BLaER1 (cell line): ENCODE measurements around the gene SEPTIN5.

Experiments
- H3K27ac ChIP-seq: shearing (Covaris generic); formaldehyde crosslinking; 2 replicates; pipeline ENCODE4 v1.8.1; 2022
- H3K27me3 ChIP-seq: shearing (Covaris generic); formaldehyde crosslinking; 2 replicates; pipeline ENCODE4 v1.8.1; 2022
- H3K36me3 ChIP-seq: shearing (Covaris generic); formaldehyde crosslinking; 2 replicates; pipeline ENCODE4 v1.8.1; 2022
- H3K4me1 ChIP-seq: shearing (Covaris generic); formaldehyde crosslinking; 2 replicates; pipeline ENCODE4 v1.8.1; 2022
- H3K4me2 ChIP-seq: shearing (Covaris generic); formaldehyde crosslinking; 2 replicates; pipeline ENCODE4 v1.8.1; 2022
- H3K4me3 ChIP-seq: shearing (Covaris generic); formaldehyde crosslinking; 2 replicates; pipeline ENCODE4 v1.8.1; 2022
- H3K9ac ChIP-seq: shearing (Covaris generic); formaldehyde crosslinking; 2 replicates; pipeline ENCODE4 v1.8.1; 2022
- H3K9me3 ChIP-seq: shearing (Covaris generic); formaldehyde crosslinking; 2 replicates; pipeline ENCODE4 v1.8.1; 2022
- H4K20me1 ChIP-seq: shearing (Covaris generic); formaldehyde crosslinking; 2 replicates; pipeline ENCODE4 v1.8.1; 2022
- Cebpa-rat ChIP-seq: shearing (Covaris generic); IDR thresholded peaks from 2 replicates; pipeline ENCODE4 v1.8.1; 2022

Gene SEPTIN5

DNA sequence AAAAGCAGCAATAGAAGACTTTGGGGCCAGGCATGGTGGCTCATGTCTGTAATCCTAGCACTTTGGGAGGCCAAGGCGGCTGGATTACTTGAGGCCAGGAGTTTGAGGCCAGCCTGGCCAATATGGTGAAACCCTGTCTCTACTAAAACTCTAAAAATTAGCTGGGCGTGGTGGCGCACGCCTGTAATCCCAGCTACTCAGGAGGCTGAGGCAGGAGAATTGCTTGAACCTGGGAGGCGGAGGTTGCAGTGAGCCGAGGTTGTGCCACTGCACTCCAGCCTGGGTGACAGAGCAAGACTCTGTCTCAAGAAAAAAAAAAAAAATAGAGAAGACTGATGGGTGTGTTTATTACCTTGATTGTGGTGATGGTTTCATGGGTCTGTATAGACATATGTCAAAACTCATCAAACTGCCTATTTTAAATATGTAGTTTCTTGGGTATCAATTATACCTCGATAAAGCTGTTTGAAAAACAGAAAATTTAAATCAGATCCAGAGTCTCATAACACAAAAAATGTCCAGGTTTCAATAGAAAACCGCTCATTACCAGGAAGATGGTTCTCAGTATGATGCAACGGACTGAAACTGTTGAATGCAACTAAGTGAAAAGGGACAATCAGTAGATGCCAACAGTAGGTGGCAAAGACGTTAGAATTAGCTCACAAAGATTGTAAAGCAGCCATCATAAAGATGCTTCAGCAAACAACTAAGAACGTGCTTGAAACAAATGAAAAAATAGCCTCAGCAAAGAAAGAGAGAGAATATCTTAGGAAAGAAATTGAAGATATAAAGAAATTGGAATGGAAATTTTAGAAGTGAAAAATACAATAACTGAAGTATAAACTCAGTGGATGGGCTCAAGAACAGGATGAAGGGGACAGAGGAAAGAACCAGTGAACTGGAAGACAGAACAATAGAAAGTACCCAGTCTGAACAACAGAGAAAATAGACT, 33.1 kb upstream of the SEPTIN5 start:
- no peaks in the 10 kb centered on the region for H3K4me1 ChIP-seq
- H3K27ac ChIP-seq: no peak overlapping the region
- no peaks in the 10 kb centered on the region for H3K36me3 ChIP-seq
- H3K4me3 ChIP-seq: no peak overlapping the region
- no peaks in the 10 kb centered on the region for H3K27me3 ChIP-seq
- peaks cover 9% of the 10 kb centered on the region for H3K9me3 ChIP-seq
- no peak overlapping the region for H3K4me2 ChIP-seq
- TF ChIP-seq Cebpa-rat: no peak
- no peaks in the 10 kb centered on the region for H4K20me1 ChIP-seq
- no peak overlapping the region for H3K9ac ChIP-seq

DNA sequence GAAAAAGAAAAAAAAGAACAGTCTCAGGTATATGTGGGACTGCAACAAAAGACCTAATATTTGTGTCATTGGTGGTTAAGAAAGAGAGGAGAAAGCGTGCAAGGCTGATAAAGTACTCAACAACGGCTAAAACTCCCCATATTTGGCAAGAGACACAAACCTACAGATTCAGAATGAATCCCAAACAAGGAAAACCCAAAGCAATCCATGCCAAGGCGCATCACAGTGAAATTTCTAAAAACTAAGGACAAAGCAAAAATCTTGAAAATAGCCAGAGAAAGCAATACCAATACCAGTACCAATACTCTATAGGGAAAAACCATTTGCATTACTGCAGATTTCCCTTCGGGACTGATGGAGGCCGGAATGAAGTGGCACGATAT, 32.4 kb upstream of the SEPTIN5 start:
- Histone ChIP-seq H3K27ac (no peak overlapping the region), H3K9ac (no peak overlapping the region), H3K9me3 (peaks cover 9% of the 10 kb centered on the region), H3K4me2 (no peak overlapping the region), H3K4me1 (no peaks in the 10 kb centered on the region), H4K20me1 (no peaks in the 10 kb centered on the region), H3K36me3 (no peaks in the 10 kb centered on the region), H3K27me3 (no peaks in the 10 kb centered on the region), H3K4me3 (no peak overlapping the region)
- TF ChIP-seq Cebpa-rat: no peak

- no peak for TF ChIP-seq Cebpa-rat
- peaks cover 9% of the 10 kb centered on the region for H3K9me3 ChIP-seq
- H3K27me3 ChIP-seq: no peaks in the 10 kb centered on the region
Observed at GRCh38 chr22:19686946-19687345, 27.4 kb upstream of the SEPTIN5 start.

DNA sequence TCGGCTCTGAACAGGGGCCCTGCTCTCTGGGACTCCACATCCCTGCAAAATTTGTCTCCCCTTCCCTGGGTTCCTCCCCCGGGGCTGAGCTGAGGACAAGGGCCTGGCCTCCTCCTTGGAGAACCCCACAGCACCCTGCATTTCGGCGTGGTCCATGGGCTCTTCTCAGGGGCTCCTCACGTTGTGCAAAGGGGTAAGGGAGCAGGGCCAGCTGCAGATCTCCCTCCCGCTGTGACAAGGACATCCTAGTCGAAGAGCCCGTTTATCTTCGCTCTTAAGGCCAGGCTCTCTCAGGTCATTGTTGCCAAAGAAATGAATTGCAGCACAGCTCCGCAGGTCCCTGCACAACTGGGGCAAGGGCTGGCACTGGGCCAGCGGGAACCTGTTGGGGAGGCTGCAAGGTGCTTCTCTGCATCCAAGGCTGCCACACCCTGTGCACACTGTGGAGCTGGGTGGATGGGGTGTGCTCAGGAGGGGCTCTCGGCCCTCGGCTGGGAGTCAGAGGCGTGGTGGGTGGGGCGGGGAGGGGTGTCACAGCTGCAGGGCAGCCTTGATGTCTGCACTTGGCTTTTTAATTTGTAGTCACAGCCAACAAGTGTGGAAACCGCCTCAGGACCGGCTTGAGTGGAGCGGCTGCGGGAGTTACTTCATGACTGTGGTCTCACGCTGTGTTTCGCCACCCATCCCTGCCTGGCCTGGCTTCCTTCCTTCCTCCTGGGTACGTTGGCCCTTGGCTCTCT, 26.6 kb upstream of the SEPTIN5 start:
- no peak for TF ChIP-seq Cebpa-rat
- H3K4me2 ChIP-seq: no peak overlapping the region

More at GRCh38 chr22:19686946-19687345, 27.4 kb upstream of the SEPTIN5 start:
- no peaks in the 10 kb centered on the region for H3K4me1 ChIP-seq
- H3K27ac ChIP-seq: no peak overlapping the region
- H3K4me3 ChIP-seq: no peak overlapping the region
- H4K20me1 ChIP-seq: no peaks in the 10 kb centered on the region
- no peaks in the 10 kb centered on the region for H3K36me3 ChIP-seq
- H3K9ac ChIP-seq: no peak overlapping the region
- H3K4me2 ChIP-seq: no peak overlapping the region

GRCh38 chr22:19688301-19689290, 25.7 kb upstream of the SEPTIN5 start:
- H3K4me1 ChIP-seq: no peaks in the 10 kb centered on the region
- no peaks in the 10 kb centered on the region for H3K36me3 ChIP-seq
- no peak for TF ChIP-seq Cebpa-rat
- no peaks in the 10 kb centered on the region for H3K9me3 ChIP-seq
- H3K27ac ChIP-seq: no peak overlapping the region
- H3K4me3 ChIP-seq: no peak overlapping the region
- no peaks in the 10 kb centered on the region for H4K20me1 ChIP-seq
- no peak overlapping the region for H3K4me2 ChIP-seq
- no peak overlapping the region for H3K9ac ChIP-seq
- no peaks in the 10 kb centered on the region for H3K27me3 ChIP-seq

More for the DNA sequence above, 26.6 kb upstream of the SEPTIN5 start:
- Histone ChIP-seq H4K20me1 (no peaks in the 10 kb centered on the region), H3K27me3 (no peaks in the 10 kb centered on the region), H3K4me1 (no peaks in the 10 kb centered on the region), H3K9ac (no peak overlapping the region), H3K9me3 (peaks cover 5% of the 10 kb centered on the region), H3K36me3 (no peaks in the 10 kb centered on the region), H3K4me3 (no peak overlapping the region), H3K27ac (no peak overlapping the region)

- H3K4me1 ChIP-seq: no peaks in the 10 kb centered on the region
- no peak overlapping the region for H3K27ac ChIP-seq
- no peaks in the 10 kb centered on the region for H3K36me3 ChIP-seq
- H3K9ac ChIP-seq: no peak overlapping the region
- no peaks in the 10 kb centered on the region for H3K9me3 ChIP-seq
- TF ChIP-seq Cebpa-rat: no peak
- no peak overlapping the region for H3K4me2 ChIP-seq
- H3K4me3 ChIP-seq: no peak overlapping the region
- no peaks in the 10 kb centered on the region for H3K27me3 ChIP-seq
- H4K20me1 ChIP-seq: no peaks in the 10 kb centered on the region
Observed at GRCh38 chr22:19689408-19689807, 24.9 kb upstream of the SEPTIN5 start.

- Histone ChIP-seq H3K36me3 (no peaks in the 10 kb centered on the region), H3K9me3 (no peaks in the 10 kb centered on the region), H3K4me3 (no peak overlapping the region), H3K4me1 (no peaks in the 10 kb centered on the region), H3K27me3 (no peaks in the 10 kb centered on the region), H3K9ac (no peak overlapping the region), H3K4me2 (no peak overlapping the region), H4K20me1 (no peaks in the 10 kb centered on the region), H3K27ac (no peak overlapping the region)
- no peak for TF ChIP-seq Cebpa-rat
Observed at GRCh38 chr22:19691007-19691720, 23.1 kb upstream of the SEPTIN5 start.

DNA sequence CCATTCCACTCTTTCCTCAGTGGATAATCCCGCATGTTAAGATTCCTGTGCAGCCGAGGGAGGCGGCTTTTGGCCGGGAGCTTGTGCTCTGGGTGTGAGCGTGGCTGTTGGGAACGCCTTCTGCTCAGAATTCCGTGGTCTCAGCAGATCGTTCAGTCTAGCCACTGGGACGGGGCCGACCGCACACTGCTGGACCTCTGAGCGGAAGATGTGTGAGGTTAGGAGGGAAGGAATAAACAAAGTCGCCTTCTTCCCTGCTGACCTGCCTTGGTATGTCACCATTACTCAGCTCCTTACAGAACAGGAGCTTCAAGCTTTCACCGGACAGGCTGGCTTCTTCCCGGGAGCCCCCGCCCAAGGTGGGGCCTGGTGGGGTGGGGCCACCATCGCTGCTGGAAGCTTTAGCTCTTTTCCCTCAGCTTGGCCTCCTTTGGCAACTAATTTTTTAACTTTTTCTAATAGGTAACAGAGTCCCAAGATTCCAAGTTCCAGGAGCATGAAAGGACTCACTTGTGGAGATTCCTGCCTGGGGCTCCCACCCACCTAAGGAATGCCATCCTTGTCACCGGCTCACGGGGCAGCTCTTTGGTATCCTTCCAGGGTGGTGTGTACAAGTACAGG, 22.5 kb upstream of the SEPTIN5 start:
- Histone ChIP-seq H3K9me3 (no peaks in the 10 kb centered on the region), H3K9ac (no peak overlapping the region), H3K27ac (no peak overlapping the region), H3K4me3 (no peak overlapping the region), H3K4me1 (no peaks in the 10 kb centered on the region), H3K4me2 (no peak overlapping the region), H4K20me1 (no peaks in the 10 kb centered on the region), H3K27me3 (no peaks in the 10 kb centered on the region), H3K36me3 (no peaks in the 10 kb centered on the region)
- TF ChIP-seq Cebpa-rat: no peak

DNA sequence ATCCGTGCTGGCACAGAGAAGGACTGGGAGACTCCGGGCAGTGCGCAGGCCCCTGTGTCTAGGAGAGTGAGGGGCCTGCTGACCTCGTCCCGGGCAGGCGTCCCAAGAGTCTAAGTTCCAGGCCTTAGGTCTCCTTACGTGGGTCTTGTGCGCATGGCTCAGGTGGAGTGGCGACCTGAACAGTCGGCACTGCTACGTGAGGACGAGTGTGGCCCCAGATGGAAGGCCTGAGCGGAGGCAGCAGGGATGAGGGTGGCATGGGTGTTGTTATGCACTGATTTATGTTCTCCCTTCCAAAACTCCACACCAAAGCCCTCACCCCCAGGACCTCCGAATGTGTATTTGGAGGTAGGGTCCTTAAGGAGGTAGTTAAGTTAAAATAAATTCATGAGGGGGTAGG, 20.7 kb upstream of the SEPTIN5 start:
- Histone ChIP-seq H3K27ac (no peak overlapping the region), H3K4me1 (no peaks in the 10 kb centered on the region), H4K20me1 (no peaks in the 10 kb centered on the region), H3K4me3 (no peak overlapping the region), H3K9ac (no peak overlapping the region), H3K27me3 (no peaks in the 10 kb centered on the region), H3K4me2 (no peak overlapping the region), H3K36me3 (no peaks in the 10 kb centered on the region), H3K9me3 (no peaks in the 10 kb centered on the region)
- TF ChIP-seq Cebpa-rat: no peak
